GM19328 (cell line): ENCODE measurements around the gene TGFBRAP1.
"Not testable (repeated sequence)": the region's sequence is repeated elsewhere in the genome, so short reads cannot be mapped to it uniquely, and the experiment has no call there.

Source experiments
- ATAC-seq: cut with Tn5 transposase; IDR thresholded peaks from one replicate; pipeline ENCODE4 v1.9.1; 2021; ENCODE audit warnings: mild to moderate bottlenecking, moderate library complexity; ENCODE audit not compliant: unreplicated experiment

The TGFBRAP1 gene

DNA sequence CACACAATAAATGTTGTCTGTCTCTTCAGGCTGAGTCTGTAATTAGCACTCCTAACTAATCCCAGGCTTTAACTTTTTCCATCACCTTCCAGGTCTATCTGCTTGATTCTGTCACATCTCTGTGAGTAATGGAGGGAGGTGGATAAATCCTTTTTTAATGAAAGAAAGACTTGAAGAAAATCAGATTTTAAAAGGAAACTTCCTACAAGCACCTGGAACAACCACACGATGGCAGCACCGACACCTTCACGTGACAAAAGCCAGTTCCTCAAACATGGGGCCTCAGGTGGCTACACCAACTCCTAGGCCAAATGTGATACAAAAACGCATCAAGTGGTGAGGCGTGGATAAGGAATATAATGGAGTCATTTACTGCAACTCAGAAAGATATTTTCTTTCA lies 41.8 kb downstream of the TGFBRAP1 start:
- no peak for ATAC-seq

DNA sequence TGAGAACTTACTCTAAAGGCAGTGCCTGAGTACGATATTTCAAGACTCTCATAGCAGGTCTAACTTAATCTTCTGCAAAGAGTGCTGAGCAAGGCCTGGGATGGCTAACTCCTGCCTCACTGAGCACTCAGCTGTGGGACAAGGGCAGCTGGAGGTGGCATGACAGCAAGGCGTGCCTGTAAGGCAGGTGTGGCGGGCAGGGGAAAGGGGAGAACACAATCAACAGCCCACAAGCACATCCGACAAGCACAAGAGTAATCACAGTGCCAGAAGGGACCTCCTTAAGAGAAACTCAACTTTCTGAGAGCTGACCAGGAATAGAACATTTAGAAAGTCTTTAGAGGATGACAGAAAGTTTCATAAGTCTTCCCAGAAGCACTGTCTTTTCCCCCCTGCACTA lies 46.0 kb downstream of the TGFBRAP1 start:
- ATAC-seq: no peak

DNA sequence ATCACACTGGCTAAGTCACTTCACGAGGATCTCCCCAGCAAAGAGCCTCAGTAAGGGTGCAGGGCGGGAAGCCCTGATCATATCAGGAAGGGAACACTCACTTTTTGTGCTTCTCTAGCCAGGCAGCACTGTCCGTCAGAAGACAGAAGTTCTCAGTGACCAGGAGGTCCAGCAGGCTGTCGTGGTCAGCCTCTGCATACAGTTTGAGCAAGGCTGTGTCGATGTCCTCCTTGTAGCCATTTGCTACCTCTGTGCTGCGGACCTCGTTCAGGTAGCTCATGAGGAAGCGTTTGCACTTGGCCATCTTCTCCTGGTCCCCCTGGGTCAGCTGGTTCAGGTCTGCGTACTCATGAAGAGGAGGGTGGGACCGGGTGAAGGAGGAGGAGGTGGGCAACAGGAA lies 49.3 kb downstream of the TGFBRAP1 start:
- no peak for ATAC-seq

DNA sequence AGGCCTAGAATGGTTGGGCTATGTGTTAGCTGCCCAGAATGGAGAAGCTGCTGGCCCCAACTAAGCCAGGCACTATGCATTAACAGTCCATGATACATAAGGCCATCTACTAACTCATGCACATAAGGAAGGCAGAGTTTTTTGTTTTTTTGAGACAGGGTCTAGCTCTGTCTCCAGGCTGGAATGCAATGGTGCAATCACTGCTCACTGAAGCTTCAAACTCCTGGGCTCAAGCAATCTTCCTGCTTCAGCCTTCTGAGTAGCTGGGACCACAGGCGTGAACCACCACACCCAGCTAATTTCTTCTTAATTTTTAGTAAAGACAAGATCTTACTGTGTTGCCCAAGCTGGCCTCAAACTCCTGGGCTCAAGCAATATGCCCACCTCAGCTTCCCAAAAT lies 50.4 kb downstream of the TGFBRAP1 start:
- no peak for ATAC-seq

DNA sequence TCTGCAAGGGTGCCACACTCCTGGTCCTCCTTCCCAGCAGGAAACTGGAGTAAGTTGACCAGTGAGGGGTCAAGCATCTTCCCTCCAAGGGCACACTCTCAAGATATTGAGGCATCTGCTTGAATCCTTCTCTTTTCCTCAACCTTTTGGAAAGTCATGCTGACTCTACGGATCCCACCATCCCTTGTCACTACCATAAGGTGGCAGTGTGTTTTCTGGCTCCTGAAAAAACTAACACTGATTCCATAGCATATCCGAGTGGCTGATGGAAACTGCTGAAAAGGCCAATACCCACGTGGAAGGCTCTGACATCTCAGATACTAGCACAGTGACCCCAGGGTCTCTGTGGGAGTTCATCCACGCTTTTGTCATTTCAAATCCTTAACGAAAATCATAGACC lies 50.9 kb downstream of the TGFBRAP1 start:
- no peak for ATAC-seq

DNA sequence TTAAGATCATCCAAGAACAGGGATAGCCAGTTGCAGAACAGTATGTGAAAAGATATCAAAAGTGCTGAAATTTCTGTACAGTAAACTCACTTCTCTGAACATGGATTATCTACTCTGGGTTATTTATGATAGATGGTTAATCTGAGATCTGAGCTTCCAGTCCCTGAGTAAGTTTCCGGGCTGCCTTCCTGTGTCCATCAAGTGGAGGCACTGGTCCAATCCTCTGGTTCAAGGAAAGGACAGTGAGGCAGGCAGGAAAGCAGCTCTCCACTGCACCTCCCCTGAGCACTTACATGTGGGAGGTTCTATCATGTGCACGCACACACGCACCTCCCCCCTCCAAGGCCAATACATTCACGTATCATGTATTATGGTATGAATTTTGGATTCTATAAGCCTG lies 55.5 kb downstream of the TGFBRAP1 start:
- ATAC-seq: no peak

DNA sequence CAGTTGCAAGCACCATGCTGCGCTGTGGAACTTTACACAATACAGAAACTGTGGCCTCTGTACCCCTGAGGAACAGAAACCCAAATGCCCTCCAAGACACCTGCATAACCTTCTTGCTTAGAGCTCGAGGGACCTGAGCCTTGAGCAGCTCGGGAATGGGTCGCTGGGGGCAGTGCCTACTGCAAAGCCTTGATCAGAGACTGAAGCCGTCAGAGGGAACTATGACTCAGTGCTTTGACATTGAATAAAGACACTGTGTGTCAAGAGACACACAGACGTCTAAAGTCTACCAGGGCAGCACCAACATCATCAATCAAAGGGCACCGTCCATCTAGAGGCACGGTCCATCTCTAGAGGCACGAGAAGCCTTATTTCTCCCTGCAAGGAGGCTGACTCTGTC lies 57.4 kb downstream of the TGFBRAP1 start:
- no peak for ATAC-seq

DNA sequence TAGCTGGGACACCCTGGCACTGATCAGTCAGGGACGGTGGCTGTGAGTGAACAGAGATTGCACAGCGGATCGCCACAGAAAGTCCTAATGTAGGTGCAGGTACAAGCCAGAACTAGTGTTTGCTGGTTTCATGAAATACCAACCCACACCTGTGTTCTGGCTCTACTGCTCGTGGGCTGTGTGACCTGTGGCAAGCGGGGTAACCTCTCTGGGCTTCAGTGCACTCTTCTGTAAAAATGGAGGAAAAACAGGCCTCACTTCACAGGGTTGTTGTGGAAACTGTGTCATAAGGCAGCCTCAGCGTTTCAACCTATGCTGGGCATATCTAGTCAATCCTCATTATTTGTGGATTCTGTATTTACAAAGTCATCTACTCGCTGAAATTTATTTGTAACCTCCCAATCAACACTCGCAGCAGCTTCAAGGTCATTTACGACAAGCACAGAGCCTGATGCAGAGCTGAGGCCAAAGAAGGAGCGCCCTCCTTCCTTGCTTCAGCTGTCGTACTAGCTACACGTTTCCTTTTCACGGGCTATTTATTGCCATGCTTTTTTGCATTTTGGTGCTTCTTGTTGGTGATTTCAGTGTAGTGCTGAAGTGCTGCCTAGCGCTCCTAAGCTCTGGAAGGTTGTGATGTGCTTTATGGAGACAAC lies 58.0 kb downstream of the TGFBRAP1 start:
- ATAC-seq: no peak

DNA sequence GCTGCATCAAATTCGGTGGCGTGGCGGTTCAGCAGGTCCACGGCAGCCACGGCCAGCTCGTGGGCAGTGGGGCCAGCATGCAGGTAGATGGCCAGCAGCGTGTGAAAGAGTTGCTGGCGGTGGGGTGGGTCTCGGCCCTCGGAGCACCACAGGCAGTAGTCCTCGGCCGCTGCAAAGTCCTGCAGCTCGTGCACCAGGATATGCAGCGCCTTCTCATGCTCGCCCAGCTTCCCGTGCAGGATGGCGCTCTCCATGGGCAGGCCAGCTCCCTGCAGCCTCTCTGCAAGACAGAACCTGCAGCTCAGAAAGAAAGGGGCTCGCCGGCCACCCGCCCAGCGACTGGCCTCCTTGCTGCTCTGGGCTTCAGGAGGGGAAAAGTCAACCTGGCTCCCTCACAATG lies 60.1 kb downstream of the TGFBRAP1 start:
- ATAC-seq: no peak

DNA sequence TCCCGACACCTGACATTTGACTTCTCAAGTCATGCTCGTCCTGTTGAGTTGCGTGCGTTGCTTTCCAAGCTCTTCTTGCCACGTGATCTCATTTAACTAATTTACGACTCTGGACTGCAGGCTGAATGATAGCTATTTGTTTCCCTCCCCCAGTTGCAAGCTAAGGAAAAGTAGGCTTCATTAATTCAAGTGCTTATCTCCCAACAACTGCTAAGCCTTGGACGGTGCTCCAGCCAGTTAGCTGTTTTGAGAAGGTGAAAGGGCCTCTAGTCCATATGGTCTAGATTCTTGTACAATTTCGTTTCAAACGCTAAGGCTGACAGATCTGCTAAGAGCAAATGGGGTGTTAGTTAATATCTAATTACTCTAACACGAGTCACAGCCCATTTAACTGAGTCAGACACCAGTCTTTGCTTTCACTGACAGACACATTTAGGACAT lies 66.9 kb downstream of the TGFBRAP1 start:
- no peak for ATAC-seq

DNA sequence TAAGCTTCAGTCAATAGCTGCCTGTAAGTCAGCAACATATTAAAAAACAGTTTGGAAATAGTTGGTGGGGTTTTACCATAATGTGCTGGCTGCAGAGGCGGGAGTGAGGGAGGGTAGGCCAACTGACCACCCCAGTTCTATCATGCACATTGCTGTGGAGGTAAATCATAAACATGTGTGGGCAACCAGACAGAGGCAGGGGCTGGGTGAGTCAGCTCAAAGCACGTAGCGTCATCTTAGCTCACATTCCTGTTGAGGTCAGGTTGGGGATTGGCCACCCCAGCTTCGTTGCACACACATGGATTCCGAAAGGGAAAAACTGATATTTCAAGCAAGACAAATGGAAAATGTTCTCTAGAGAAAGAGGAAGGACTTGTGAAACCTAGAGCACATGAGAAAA lies 68.5 kb downstream of the TGFBRAP1 start:
- no peak for ATAC-seq

DNA sequence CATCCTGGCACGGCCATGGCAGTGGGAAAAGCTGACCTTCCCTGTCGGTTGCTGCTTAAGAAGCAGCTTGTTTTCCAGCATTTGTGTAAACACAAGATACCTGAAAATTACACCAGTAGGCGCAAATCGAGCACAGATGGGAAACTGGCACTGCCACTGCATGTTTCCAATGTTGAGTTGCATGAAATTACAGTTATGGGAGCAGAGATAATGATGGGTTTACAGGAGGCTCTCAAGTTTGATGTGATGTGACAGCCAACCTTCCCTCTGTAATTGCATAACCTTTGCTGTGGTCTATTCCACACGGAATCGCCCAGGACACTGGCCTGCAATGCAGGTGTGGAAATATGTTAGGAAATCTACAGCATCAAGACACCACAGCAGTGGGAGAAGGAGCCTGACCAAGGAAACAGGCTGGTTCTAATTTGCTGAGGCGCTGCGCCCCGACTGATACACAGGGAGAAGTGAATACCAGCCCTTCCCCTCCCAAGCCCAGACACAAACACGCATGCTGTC lies 70.6 kb downstream of the TGFBRAP1 start:
- ATAC-seq: no peak

DNA sequence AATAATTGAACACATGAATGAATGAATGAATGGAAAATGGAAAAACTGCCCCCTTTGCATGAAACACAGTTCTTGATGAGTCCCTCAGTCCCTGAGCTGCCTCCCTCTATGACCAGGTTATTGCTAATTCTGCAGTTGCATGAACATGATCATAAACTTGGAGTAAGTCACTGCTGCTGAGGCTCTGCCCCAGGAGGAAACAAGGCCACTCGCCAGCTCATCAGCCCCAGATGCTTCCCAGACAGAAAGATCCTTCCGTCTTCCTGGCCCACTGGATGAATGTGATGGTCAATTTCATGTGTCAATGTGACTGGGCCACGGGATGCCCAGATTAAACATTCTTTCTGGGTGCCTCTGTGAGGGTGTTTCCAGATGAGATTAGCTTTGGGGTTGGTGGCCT lies 71.6 kb downstream of the TGFBRAP1 start:
- no peak for ATAC-seq

DNA sequence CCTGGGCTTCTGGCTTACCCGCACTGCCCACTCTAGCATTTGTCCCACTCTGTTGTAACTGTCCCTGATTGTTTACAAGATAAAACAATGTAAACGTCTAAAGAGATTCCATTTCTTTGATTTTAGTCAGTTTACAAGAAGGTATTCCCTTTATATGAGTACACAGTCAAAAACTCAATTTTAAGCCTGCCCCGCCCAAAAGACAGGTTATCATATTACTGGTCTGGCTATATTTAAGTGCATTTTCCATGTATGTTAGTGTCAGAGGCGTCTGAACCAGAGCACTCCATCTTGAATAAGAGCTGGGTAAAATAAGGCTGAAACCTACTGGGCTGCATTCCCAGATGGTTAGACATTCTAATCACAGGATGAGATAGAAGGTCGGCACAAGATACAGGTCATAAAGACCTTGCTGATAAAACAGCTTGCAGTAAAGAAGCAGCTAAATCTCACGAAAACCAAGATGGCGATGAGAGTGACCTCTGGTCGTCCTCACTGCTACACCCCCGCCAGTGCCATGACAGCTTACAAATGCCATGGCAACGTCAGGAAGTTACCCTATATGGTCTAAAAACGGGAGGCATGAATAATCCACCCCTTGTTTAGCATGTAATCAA lies 73.0 kb downstream of the TGFBRAP1 start:
- no peak for ATAC-seq

DNA sequence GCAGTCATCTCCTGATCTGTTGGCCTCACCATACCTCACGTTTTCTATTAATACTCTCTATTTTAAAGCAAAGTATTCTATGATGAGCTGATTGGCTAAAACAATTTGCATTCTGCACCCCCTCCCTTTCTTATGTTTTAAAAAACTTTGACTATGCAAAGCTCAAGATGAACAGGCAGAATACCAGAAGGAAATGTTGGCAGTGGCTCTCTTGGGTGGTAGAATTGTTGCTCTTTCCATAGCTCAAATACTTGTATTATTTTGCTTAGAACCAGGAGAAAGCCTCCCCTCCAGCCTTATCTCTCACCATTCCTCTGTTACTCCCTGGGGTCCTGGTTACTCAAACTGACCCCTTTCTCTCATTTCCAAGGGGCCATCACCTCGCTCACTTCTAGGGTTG lies 73.6 kb downstream of the TGFBRAP1 start:
- no peak for ATAC-seq

DNA sequence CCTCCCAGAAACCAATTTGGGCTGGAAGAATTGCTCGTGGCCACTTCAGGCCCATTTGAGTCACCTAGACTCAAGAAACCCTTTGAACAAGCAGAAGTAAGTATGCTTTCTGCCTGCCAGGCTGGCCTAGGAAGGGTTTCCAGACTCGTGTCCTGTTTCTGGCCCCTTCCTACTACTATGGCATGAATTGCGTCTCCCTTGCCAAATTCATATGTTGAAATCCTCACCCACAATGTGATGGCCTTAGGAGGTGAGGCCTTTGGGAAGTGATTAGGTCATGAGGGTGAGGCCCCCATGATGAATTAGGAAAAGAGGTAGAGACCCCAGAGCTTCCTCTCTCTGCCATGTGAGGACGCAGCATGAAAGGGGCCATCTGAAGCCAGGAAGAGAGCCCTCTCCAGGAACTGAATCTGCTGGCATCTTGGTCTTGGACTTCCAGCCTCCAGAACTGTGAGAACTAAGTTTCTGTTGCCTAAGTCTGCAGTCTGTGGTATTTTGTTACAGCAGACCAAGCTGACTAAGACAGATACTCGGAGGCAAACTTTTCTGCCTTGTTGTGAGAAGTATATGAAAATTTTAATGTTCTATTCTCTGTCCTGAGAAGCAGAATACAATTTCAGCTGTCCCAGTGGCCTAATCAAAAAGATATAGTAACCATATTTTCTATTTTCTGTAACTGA lies 74.9 kb downstream of the TGFBRAP1 start:
- no peak for ATAC-seq

DNA sequence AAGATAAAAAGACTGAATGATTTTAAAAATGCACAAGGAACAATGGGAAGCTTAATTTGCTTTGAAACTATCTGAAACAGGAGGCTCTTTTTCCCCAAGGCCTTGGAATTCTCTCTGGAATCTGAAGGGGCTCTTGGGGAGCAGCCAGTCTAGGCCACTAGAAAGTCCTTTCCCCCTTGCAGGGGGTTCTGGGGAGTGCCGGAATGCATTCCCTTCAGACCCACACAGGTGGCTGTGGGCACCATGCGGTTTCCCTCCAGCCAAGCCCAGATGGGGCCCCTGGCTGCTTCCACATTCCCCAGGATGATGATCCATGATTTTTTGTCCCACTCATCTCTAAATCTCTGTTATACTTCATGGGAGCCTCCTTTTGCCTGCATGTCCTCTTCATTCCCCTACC lies 77.3 kb downstream of the TGFBRAP1 start:
- ATAC-seq: no peak

DNA sequence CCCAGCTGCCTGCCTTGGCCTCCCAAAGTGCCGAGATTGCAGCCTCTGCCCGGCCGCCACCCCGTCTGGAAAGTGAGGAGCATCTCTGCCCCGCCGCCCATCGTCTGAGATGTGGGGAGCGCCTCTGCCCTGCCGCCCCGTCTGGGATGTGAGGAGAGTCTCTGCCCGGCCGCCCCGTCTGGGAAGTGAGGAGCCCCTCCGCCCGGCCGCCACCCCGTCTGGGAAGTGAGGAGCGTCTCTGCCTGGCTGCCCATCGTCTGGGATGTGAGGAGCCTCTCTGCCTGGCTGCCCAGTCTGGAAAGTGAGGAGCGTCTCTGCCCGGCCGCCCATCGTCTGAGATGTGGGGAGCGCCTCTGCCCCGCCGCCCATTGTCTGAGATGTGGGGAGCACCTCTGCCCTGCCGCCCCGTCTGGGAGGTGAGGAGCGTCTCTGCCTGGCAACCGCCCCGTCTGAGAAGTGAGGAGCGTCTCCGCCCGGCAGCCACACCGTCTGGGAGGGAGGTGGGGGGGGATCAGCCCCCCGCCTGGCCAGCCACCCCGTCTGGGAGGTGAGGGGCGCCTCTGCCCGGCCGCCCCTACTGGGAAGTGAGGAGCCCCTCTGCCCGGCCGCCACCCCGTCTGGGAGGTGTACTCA lies 78.4 kb downstream of the TGFBRAP1 start:
- ATAC-seq: not testable (repeated sequence)

DNA sequence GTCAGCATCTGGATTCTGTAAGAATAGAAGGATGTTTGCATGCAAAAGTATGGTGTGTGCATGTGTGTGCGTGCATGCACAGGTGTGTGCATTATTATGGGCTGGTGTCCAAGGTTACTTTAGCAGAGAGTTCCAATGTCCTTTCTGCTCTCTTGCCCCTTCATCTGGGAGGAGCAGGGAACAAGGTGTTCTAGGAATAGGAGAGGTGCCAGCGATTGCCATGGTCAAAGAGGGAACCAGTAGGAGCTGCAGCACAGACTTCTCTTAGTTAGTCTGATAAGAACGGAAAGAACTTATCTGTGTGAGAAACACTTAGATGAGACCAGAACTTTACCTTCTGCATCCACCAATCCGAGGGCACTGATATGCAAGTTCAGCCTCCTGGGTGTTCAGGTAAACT lies 79.6 kb downstream of the TGFBRAP1 start:
- no peak for ATAC-seq

DNA sequence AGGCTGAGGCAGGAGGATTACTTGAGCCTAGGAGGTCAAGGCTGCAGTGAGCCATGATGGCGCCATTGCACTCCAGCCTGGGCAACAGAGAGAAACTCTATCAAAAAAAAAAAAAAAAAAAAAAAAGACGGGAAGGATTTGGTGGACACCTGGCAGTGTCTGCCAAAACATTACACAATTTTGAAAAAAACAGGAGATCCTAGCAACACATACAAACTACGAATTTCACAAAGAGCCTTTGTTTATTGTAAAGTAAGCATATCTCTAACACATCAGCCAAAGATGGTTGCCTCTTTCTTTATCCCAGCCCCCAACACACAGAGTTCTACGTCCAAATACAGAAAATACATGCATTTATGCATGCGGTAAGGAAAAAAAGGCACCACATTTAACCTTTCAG lies 80.4 kb downstream of the TGFBRAP1 start:
- no peak for ATAC-seq

DNA sequence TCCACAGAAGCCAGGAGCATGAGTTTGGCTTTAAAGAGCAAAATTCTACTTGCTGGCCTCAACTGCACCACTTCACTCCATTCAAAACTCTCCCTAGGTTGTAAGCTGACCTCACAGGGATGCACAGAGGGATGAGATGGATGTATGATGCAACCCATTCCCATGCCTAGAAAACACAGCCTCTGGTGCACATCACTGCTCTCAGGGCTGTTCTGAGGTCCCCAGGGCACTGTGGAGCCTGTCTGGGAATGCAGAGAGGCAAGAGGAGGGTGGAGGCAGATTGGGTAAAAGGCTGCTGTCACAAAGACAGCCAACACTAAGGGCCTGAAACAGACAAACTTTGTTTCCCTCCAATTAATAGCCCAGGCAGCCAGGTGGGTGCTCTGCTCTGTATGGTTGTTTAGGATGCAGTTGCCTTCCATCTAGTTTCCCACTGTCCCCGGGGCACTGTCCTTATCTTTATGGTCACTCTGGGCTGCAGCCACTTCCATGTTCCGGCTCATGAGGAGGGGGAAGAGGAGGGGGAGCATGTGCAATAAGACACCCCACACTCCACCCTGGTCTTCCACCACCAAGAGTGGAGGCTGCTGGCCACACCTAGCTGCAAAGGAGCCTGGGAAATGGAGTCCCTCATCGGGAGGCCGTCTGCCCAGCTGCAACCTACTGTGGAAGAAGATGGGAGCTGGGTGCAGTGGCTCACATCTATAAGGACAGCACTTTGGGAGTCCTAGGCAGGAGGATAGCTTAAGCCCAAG lies 81.0 kb downstream of the TGFBRAP1 start:
- ATAC-seq: no peak
